HG03103 (cell line): ENCODE measurements around the gene RDH13.
"Not testable (repeated sequence)": the region's sequence is repeated elsewhere in the genome, so short reads cannot be mapped to it uniquely, and the experiment has no call there.

Experiments
- ATAC-seq: cut with Tn5 transposase; IDR thresholded peaks from one replicate; pipeline ENCODE4 v1.9.1; 2021; ENCODE audit warnings: low read depth; ENCODE audit not compliant: unreplicated experiment

RDH13 gene

DNA sequence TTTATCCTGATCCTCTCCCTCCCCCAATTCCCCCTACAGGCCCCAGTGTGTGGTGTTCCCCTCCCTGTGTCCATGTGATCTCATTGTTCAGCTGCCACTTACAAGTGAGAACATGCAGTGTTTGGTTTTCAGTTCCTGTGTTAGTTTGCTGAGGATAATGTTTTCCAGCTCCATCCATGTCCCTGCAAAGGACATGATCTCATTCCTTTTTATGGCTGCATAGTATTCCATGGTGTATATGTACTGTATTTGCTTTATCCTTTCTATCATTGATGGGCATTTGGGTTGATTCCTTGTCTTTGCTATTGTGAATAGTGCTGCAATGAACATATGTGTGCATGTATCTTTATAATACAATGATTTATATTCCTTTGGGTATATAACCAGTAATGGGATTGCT is 42.6 kb downstream of the RDH13 start:
- ATAC-seq, result not testable (repeated sequence)

DNA sequence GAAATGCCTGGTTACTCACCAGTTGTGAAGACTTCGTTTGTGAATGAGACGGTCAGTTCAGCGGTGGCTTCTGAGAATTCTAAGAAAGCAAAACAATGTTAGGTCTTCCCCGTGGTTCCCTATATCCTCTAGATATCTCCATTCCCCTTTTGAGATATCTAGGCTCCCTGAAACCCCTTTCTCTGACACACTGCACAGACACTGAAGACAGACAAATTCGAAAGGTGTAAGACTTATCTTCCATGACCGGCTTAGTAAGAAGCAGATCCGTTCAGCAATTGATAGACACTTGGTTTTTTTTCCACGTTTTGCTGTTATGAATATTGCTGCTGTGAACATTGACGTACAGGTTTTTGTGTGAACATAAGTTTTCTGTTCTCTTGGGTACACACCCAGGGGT is 44.3 kb downstream of the RDH13 start:
- no peak for ATAC-seq

DNA sequence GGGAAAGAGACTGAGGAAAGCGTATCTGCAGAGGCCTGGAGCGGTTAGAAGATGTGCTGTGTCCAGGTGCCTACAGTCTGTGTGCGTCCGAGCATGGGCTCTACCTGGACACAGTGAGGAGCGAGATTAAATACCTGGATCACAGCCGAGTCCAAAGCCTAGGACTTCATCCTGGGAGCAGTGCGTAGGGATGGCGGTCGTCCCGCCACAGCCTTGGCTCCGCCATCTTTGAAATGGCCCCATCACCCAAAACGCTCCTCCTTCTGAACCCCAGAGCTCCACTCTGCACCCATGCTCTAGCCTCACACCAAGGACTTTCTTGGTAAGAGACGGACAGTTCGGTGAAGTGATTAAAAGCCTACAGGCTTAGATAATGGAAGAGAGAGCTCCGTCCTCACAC is 44.7 kb downstream of the RDH13 start:
- no peak for ATAC-seq

DNA sequence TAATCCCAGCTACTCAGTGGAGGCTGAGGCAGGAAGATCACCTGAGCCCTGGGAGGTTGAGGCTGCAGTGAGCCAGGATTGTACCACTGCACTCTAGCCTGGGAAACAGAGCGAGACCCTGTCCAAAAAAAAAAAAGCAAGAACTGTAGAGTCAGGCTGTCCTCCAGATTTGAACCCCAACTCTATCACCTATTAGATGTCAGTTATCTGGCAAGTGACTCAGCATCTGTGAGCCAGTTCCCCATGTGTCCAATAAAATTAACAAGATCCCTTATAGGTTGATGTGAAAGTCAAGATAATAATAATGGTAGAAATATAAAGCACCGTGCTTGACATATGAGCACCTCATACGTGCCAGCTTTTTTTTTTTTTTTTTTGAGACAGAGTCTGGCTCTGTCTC is 46.9 kb downstream of the RDH13 start:
- no peak for ATAC-seq

DNA sequence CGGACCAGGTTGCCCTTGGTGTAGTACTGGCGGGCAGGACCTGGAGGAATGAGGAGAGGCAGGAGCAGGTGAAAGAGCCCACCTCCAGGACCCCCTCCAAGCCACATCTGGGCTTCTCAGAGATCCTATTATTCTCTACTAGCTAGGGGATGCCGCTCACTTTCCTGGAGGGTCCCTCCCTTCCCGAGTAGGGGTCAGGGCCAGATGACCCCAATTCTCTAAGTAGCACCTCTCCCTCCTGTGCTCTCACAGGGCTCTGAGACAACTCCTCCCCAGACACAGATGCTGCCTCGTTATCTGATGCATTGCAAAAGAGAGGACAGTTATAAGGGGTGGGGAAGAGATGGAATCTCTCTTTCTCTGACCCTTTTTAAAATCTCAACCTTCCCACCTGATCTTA is 47.8 kb downstream of the RDH13 start:
- ATAC-seq, result no peak

DNA sequence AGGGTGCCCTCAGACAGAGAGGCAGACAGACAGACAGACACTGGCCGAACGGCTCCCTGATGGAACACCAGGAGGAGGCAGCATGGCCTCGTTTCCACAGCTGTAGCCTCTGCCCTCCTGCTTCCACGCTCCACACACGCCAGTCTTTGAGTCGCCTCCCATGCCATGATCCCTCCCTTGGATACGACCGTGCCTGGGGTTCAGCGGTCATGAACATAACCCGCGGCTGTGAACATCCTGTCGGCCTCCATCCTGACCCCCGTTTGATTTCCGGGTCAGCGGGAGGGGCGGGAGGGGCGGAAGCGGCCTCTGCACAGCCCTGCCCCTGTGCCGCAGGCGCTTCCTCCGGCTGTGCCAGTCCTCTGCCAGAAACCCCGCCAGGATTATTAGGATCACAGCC is 48.2 kb downstream of the RDH13 start:
- no peak for ATAC-seq

DNA sequence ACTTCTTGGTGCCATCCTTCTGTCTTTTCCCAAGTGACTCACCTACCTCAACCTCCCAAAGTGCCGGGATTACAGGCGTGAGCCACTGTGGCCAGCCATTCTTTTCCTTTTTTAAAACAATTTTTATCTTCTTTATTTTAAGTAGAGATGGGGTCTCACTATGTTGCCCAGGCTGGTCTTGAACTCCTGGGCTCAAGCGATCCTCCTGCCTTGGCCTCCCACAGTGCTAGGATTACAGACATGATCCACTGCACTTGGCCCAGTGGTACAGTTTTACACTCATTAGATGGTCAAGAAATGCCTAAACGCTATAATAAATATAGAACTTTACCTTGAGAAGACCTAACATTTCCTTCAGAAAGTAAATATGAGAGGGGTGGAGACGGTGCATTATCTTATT is 49.4 kb downstream of the RDH13 start:
- ATAC-seq, result no peak

DNA sequence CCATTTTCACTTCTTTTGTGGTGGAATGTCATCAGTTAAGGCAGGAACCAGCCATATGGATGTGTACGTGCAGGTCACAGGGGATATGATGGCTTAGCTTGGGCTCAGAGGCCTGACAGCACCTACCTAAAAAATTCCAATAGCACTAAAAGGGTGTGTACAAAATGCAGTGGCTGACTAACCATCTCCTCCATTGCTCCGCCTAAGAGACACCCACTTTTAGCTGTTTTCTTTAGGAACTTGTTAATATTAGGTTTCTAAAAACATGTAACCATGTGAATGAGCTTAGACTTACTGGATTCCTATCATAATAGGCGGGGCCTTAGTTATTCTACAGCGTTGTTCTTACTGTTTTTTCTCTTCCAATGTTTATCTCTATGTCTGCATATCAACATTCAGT is 50.6 kb downstream of the RDH13 start:
- no peak for ATAC-seq

DNA sequence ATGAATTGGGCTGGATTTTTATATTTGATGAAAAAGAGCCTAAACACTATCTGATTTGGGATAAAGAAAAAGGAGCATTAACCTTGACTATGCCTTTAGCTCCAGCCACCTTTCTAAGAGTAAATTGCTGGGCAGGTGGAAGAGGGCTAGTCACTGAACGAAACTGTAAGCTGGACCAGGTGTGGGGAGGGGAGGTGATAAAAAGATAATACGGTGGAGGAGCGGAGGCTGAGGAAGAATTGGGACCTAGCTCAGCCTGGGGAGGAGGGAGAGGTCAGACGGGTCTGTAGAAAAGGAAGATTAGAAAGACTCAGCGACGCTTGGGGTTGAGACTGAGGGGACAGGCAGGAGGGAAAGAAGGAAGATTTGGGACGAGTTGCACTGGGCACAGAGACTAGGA is 52.4 kb downstream of the RDH13 start:
- not testable (repeated sequence) for ATAC-seq

DNA sequence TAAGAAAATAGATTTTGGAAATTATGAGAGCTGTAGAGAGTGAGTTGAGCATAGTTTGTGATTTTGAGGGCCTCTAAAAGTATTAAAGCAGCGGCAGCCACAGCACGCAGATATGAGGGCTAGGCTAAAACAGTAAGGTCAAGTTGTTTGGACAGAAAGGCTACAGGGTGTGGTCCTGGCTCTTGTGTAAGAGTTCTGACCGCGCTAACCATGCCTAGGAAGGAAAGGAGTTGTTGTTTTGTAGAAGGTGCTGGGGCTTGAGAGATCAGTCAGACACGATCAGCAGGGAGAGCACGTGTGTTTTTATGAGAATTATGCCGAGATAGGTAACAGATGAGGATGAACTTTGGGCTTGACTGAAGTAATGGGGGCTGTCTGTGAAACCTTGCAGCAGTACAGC is 54.2 kb downstream of the RDH13 start:
- ATAC-seq, result not testable (repeated sequence)

DNA sequence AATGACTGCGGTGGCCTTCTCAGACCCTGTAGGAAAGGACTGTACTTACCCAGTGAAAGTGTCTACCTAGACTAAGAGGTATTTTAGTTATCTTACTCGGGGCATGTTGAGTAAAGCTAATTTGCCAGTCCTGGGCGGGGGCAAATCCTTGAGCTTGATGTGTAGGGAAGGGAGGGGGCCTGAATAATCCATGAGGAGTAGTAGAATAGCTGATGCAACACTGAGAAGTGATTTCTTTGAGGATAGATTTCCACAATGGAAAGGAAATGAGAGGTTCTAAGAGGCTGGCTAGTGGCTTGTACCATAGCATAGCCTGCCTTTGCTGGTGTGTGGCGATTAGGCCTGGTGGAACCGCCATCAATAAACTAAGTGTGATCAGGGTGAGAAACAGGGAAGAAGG is 54.8 kb downstream of the RDH13 start:
- ATAC-seq, result not testable (repeated sequence)

DNA sequence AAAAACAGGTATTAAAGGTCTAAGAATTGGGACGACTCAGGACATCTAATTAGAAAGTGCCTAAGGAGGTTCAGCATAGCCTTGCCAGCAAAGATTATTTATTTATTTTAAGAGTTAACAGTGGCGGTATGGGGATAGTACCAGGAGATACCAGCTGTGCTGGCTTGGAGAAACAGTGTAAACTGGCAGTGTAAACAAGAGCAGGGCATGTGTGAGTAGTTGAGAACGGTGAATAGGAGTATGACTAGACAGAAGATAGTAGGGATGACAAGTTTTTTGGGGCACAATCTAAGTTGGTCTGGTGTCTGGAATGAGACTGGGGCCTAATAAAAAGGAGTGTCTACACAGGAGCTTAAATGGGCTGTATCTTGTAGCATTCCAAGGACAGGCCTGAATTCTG is 55.4 kb downstream of the RDH13 start:
- ATAC-seq, result not testable (repeated sequence)

DNA sequence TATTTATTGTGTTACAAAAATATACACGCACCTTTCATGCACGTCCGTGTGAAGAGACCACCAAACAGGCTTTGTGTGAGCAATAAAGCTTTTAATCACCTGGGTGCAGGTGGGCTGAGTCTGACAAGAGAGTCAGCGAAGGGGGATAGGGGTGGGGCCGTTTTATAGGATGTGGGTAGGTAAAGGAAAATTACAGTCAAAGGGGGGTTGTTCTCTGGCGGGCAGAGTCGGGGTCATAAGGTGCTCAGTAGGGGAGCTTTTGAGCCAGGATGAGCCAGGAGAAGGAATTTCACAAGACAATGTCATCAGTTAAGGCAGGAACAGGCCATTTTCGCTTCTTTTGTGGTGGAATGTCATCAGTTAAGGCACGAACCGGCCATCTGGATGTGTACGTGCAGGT is 56.2 kb downstream of the RDH13 start:
- ATAC-seq, result not testable (repeated sequence)

DNA sequence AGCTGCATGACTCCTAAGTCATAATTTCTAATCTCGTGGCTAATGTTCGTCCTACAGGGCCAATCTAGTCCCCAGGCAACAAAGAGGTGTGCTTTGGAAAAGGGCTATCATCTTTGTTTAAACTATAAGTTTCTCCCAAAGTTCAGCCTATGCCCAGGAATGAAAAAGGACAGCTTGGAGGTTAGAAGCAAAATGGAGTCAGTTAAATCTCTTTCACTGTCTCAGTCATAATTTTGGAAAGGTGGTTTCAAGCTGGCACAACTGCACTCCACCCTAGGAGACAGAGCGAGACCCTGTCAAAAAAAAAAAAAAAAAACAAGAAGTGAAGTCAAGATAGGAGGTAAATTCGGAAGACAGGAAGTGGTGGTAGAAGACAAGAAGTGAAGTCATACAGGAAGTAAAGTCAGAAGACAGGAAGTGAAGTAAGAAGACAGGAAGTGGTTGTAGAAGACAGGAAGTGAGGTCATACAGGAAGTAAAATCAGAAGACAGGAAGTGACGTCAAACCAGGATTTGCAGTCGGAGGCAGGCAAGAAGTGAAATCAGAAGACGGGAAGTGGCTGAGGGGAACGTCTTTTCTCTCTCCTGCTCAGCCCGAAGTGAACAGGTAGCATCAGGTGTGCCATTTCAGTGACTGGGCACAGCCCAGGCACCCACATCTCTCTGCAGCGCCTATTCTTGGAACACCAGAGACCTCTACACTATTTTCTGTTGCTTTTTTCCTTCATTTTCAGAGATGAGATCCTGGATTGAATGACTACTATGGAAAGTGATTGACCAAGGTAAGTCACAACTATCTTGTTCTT is 57.1 kb downstream of the RDH13 start:
- ATAC-seq, result no peak

DNA sequence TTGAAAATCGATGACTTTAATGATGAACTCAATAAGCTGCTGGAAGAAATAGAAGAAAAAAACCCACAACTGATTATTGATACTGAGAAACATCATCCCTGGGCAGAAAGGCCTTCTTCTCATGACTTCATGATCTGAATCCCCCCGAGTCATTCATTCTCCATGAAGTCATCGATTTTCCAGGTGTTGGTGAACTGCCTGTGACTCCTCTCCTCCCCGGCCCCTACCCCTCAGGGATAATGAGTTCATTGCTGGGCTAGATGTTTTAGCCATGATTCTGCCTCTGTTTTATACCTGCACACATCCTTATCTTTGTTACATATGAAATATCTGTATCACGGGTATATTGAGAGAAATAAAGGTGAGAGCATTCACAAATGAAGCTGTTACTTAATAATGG is 62.2 kb downstream of the RDH13 start:
- no peak for ATAC-seq

DNA sequence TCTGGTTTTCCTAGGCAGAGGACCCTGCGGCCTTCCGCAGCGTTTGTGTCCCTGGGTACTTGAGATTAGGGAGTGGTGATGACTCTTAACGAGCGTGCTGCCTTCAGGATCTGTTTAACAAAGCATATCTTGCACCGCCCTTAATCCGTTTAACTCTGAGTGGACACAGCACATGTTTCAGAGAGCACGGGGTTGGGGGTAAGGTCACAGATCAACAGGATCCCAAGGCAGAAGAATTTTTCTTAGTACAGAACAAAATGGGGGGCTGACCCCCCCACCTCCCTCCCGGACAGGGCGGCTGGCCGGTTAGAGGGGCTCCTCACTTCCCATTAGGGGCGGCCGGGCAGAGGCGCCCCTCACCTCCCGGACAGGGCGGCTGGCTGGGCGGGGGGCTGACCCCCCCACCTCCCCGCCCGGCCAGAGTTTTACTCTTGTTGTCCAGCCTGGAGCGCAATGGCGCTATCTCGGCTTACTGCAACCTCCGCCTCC is 64.2 kb downstream of the RDH13 start:
- ATAC-seq, result not testable (repeated sequence)

DNA sequence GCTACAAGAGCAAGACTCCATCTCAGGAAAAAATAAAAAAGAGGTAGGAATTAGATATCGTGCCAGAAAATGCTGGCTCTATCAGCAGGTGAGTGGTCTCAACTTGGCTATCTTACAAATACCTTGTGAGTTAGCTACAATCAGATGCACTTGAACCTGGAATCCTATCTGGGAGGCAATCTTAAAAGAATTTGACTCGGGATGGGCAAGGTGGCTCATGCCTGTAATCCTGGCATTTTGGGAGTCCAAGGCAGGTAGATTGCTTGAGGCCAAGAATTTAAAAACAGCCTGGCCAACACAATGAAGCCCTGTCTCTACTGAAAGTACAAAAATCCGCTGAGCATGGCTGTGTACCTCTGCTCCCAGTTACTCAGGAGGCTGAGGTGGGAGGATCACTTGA is 67.4 kb downstream of the RDH13 start:
- ATAC-seq, result no peak
